ENCODE results near the gene ELP2. TPM values are rescaled to one million over a fixed set of nuclear protein-coding genes. Genes with fewer than 3 reads are reported as not detected.
"Not testable (repeated sequence)": the region's sequence is repeated elsewhere in the genome, so short reads cannot be mapped to it uniquely, and the experiment has no call there.

The ELP2 gene
- total RNA-seq, 1 experiment from 2014 or later = 92.2 TPM

- H3K36me3 ChIP-seq (replicated peaks; ENCODE audit: control insufficient read depth, insufficient read depth, low read length) = peaks cover 6% of the 10 kb centered on the region
- DNase-seq = no peak
- no peak overlapping the region for H3K4me3 ChIP-seq (ENCODE audit: insufficient read depth, low read depth, low read length)
- no peaks in the 10 kb centered on the region for H3K27me3 ChIP-seq (ENCODE audit: control insufficient read depth, insufficient read depth, low read length)
These were observed 21.5 kb upstream of the ELP2 start for GRCh38 chr18:36108196-36108595.

DNA sequence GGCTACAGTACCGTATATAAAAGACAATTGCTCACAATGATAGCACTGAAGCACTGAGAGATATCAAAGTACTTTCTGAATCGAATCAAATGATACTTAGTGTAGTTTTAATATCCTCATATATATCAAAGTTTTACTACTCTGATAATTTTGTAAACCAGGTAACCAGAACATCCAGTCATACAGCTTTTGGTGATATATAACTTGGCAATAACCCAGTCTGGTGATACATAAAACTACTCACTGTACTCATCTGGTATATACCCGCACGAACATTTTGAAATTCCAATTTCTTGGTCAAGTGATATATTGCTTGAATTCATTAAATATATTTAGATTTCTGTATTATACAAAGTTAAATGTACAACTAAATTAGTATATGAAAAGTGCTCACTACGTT, 21.1 kb upstream of the ELP2 start:
- peaks cover 6% of the 10 kb centered on the region for H3K36me3 ChIP-seq (replicated peaks; ENCODE audit: control insufficient read depth, insufficient read depth, low read length)
- H3K27me3 ChIP-seq (ENCODE audit: control insufficient read depth, insufficient read depth, low read length) = no peaks in the 10 kb centered on the region
- DNase-seq = no peak
- H3K4me3 ChIP-seq (ENCODE audit: insufficient read depth, low read depth, low read length) = no peak overlapping the region

DNA sequence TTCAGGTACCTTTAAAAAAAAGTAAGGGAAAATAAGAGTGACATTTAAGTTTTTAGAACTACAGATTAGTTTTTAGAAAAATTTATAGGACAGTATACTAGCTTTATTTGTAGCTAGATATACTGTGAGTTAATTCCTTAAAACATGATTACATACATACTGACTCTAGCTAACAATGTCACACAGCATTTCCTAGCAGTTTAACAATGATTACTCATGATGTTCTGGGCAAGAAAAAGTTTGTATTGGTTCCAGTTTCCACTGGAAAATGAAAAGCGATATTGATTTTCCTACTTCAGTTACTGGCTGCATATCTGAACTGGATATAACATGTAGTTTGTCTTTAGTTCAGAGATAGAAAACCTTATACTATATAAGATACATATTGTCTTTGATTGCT, 20.0 kb upstream of the ELP2 start:
- H3K36me3 ChIP-seq (replicated peaks; ENCODE audit: control insufficient read depth, insufficient read depth, low read length) = peaks cover 14% of the 10 kb centered on the region
- DNase-seq = no peak
- no peaks in the 10 kb centered on the region for H3K27me3 ChIP-seq (ENCODE audit: control insufficient read depth, insufficient read depth, low read length)
- no peak overlapping the region for H3K4me3 ChIP-seq (ENCODE audit: insufficient read depth, low read depth, low read length)

DNA sequence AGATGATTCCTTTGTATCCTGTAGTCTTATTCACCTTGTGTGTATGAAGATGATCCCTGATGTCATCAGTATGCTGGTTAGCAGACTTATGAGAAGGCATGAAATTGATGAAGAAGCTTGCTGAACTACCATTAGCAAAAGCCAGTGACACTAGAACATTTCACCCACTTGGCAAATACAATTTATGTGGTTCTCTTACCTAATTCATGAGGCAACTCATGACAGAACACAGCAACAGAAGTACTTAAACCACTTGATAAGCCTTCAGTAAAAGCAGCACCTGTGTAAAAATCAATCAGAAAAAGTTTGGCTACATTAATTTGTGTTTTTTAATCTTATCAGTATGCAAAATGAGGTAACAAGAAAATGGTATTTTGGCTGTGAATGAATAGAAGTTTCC, 17.4 kb upstream of the ELP2 start:
- DNase-seq = no peak

DNA sequence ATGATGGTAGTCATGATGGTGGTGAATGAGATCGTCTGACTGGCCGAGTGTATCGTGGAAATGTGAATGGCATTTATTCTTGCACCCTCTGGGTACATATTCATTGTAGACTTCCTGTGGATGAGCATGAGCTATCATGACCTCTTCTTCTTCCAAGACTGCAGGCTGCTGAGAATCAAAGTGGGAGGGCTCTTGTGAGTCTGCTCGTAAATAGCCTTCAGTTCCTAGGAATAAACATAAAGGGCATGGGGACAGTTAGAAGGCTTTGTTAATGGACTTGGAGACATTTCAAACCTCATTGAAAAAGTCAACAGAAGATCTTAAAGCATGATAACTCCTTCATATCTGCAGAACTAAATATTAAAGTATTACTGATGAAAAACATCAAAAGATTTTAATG, 15.4 kb upstream of the ELP2 start:
- no peak overlapping the region for H3K4me3 ChIP-seq (ENCODE audit: insufficient read depth, low read depth, low read length)
- no peaks in the 10 kb centered on the region for H3K27me3 ChIP-seq (ENCODE audit: control insufficient read depth, insufficient read depth, low read length)
- H3K36me3 ChIP-seq (replicated peaks; ENCODE audit: control insufficient read depth, insufficient read depth, low read length) = peaks cover 18% of the 10 kb centered on the region
- no peak for DNase-seq

More for the DNA sequence above, 17.4 kb upstream of the ELP2 start:
- Histone ChIP-seq H3K27me3 (ENCODE audit: control insufficient read depth, insufficient read depth, low read length) (no peaks in the 10 kb centered on the region), H3K4me3 (ENCODE audit: insufficient read depth, low read depth, low read length) (no peak overlapping the region), H3K36me3 (replicated peaks; ENCODE audit: control insufficient read depth, insufficient read depth, low read length) (peaks cover 18% of the 10 kb centered on the region)

- H3K36me3 ChIP-seq (replicated peaks; ENCODE audit: control insufficient read depth, insufficient read depth, low read length) = peaks cover 18% of the 10 kb centered on the region
- no peak for DNase-seq
These were observed 15.0 kb upstream of the ELP2 start for GRCh38 chr18:36114738-36115137.

GRCh38 chr18:36116771-36117170, 12.9 kb upstream of the ELP2 start:
- not testable (repeated sequence) for DNase-seq; H3K27me3 ChIP-seq (ENCODE audit: control insufficient read depth, insufficient read depth, low read length); H3K4me3 ChIP-seq (ENCODE audit: insufficient read depth, low read depth, low read length)
- H3K36me3 ChIP-seq (replicated peaks; ENCODE audit: control insufficient read depth, insufficient read depth, low read length) = peaks cover 16% of the 10 kb centered on the region

More at GRCh38 chr18:36114738-36115137, 15.0 kb upstream of the ELP2 start:
- Histone ChIP-seq H3K4me3 (ENCODE audit: insufficient read depth, low read depth, low read length) (no peak overlapping the region), H3K27me3 (ENCODE audit: control insufficient read depth, insufficient read depth, low read length) (no peaks in the 10 kb centered on the region)

- Histone ChIP-seq H3K27me3 (ENCODE audit: control insufficient read depth, insufficient read depth, low read length) (no peaks in the 10 kb centered on the region), H3K4me3 (ENCODE audit: insufficient read depth, low read depth, low read length) (no peak overlapping the region), H3K36me3 (replicated peaks; ENCODE audit: control insufficient read depth, insufficient read depth, low read length) (peaks cover 11% of the 10 kb centered on the region)
- DNase-seq = no peak
These were observed 9.4 kb upstream of the ELP2 start for GRCh38 chr18:36120297-36120696.

DNA sequence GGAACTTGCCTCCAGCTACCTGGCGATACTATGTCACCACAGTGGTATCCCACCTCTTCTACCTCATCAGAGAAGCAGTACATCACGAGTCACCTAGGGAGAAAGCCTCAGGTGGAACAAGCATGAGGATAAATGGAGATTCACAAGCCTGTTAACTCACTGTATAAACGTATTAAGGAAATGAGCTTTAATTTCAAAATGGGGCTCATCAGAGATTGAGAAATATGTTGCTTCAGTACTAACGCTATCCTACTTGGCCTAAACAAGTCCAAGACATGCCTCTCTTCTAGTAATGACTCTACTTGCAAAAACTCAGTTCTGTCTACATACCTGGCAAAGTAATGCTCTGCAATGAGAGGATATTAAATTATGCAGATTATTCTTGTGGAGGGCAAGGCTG, 4.9 kb upstream of the ELP2 start:
- Histone ChIP-seq H3K27me3 (ENCODE audit: control insufficient read depth, insufficient read depth, low read length) (no peaks in the 10 kb centered on the region), H3K36me3 (replicated peaks; ENCODE audit: control insufficient read depth, insufficient read depth, low read length) (peaks cover 9% of the 10 kb centered on the region), H3K4me3 (ENCODE audit: insufficient read depth, low read depth, low read length) (no peak overlapping the region)
- DNase-seq = no peak

GRCh38 chr18:36126668-36127067, 3.0 kb upstream of the ELP2 start:
- Histone ChIP-seq H3K36me3 (replicated peaks; ENCODE audit: control insufficient read depth, insufficient read depth, low read length) (peaks cover 8% of the 10 kb centered on the region), H3K27me3 (ENCODE audit: control insufficient read depth, insufficient read depth, low read length) (no peaks in the 10 kb centered on the region), H3K4me3 (ENCODE audit: insufficient read depth, low read depth, low read length) (no peak overlapping the region)
- no peak for DNase-seq

DNA sequence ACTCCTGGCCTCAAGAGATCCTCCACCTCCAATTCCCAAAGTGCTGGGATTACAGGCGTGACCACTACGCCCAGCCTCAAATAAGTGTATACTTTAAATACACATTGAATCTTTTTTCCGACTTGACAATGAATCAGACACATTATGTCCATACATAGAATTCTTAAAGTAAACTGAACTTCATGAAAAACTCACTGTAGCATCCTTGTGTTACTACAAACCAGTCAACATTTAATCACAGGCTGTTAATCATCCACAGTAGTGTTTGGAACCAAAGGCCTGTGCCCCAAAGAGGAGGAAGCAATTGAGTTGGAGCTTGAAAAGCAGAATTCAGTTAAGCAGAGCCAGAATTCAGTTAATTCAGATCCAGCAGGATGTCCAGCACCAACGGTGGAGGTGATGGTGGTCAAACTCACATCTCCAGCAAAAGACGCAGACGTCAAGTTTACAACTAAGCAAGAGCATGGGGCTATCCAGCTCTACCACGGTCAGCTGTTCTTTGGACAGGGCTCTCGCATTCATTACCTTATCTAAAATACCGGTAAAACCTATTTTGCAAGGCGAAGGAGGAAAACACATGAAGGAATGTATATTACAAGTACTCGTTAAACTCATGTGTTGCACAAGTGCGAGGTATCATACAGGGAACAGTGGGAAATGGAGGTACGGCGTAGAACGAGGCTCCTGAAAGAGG, 1.7 kb upstream of the ELP2 start:
- Histone ChIP-seq H3K4me3 (ENCODE audit: insufficient read depth, low read depth, low read length) (peak overlapping the region; percentile 87), H3K27me3 (ENCODE audit: control insufficient read depth, insufficient read depth, low read length) (no peaks in the 10 kb centered on the region), H3K36me3 (replicated peaks; ENCODE audit: control insufficient read depth, insufficient read depth, low read length) (peaks cover 3% of the 10 kb centered on the region)
- DNase-seq = peak; percentile 10

DNA sequence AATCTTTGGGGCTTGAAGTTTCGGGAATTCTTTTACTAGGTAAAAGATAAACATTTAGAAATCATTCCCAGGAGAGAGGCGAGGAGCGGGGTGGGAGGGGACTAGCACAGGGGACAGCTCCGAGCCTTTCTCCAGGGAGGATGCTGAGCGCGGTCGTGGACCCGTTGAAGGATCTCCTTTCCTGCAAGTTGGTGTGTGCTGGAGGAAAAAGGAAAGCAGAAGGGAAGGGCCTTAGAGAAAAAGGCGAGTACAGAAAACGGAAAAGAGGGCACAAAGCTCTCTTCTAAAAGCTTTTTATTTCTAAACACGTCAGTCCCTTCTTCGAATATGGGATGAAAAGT, 1.2 kb upstream of the ELP2 start:
- peaks cover 3% of the 10 kb centered on the region for H3K36me3 ChIP-seq (replicated peaks; ENCODE audit: control insufficient read depth, insufficient read depth, low read length)
- DNase-seq = peak; percentile 53
- H3K27me3 ChIP-seq (ENCODE audit: control insufficient read depth, insufficient read depth, low read length) = no peaks in the 10 kb centered on the region
- H3K4me3 ChIP-seq (ENCODE audit: insufficient read depth, low read depth, low read length) = peak overlapping the region; percentile 87

DNA sequence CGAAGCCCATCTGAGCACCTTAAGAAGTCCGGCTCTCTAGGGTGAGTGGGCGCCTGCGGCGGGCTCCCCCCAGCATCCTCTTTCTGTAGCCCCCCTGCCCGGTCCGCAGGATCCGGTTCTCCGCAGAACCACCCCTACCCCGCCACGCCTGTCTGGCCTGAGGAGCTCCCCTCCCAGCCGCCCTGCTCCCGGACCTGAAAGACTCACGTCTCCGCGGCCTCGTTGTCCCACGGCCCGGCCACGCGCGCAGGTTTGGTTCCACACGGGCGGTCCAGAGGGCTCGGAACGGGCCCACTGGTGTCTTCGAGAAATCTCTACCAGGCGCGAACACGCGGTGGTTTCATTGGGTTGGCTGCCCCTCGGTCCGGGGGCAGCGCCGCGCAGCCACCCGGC, 796 bp upstream of the ELP2 start:
- peaks cover 3% of the 10 kb centered on the region for H3K36me3 ChIP-seq (replicated peaks; ENCODE audit: control insufficient read depth, insufficient read depth, low read length)
- DNase-seq = peak; percentile 76
- no peaks in the 10 kb centered on the region for H3K27me3 ChIP-seq (ENCODE audit: control insufficient read depth, insufficient read depth, low read length)
- peak overlapping the region; percentile 87 for H3K4me3 ChIP-seq (ENCODE audit: insufficient read depth, low read depth, low read length)

- DNase-seq = peak; percentile 32
- H3K27me3 ChIP-seq (ENCODE audit: control insufficient read depth, insufficient read depth, low read length) = no peaks in the 10 kb centered on the region
- peak overlapping the region; percentile 87 for H3K4me3 ChIP-seq (ENCODE audit: insufficient read depth, low read depth, low read length)
- peaks cover 1% of the 10 kb centered on the region for H3K36me3 ChIP-seq (replicated peaks; ENCODE audit: control insufficient read depth, insufficient read depth, low read length)
These were observed 536 bp downstream of the ELP2 start for GRCh38 chr18:36130039-36130831.

- H3K36me3 ChIP-seq (replicated peaks; ENCODE audit: control insufficient read depth, insufficient read depth, low read length) = peaks cover 1% of the 10 kb centered on the region
- peak overlapping the region; percentile 87 for H3K4me3 ChIP-seq (ENCODE audit: insufficient read depth, low read depth, low read length)
- DNase-seq = peak; percentile 26
- no peaks in the 10 kb centered on the region for H3K27me3 ChIP-seq (ENCODE audit: control insufficient read depth, insufficient read depth, low read length)
These were observed 1.4 kb downstream of the ELP2 start for GRCh38 chr18:36130883-36131653.
